Endodermal cell (in vitro differentiated cells): Measurements from ENCODE around the gene KCTD18. TPM values are rescaled to one million over a fixed set of nuclear protein-coding genes. Genes with fewer than 3 reads are reported as not detected.

Source experiments
- DNase-seq: peaks from one replicate; pipeline ENCODE4 v3.0.0-alpha.2; 2017
- H3K27ac ChIP-seq: 2 replicates; pipeline ENCODE4 v1.5.1; 2013; ENCODE audit warnings: mild to moderate bottlenecking, low read depth, low read length, moderate library complexity
- H3K27me3 ChIP-seq: 2 replicates; pipeline ENCODE4 v1.6.1; 2013; ENCODE audit warnings: mild to moderate bottlenecking, low read length, moderate library complexity; ENCODE audit not compliant: insufficient read depth, control insufficient read depth, poor library complexity, severe bottlenecking
- H3K36me3 ChIP-seq: 2 replicates; pipeline ENCODE4 v1.7.0; 2013; ENCODE audit warnings: mild to moderate bottlenecking, low read length, moderate library complexity; ENCODE audit not compliant: control insufficient read depth, insufficient read depth
- H3K4me1 ChIP-seq: one replicate; pipeline ENCODE4 v1.7.0; 2013; ENCODE audit warnings: low read length; ENCODE audit not compliant: control insufficient read depth, insufficient read depth
- H3K4me3 ChIP-seq: 2 replicates; pipeline ENCODE4 v1.5.1; 2013; ENCODE audit warnings: mild to moderate bottlenecking, low read length, moderate library complexity
- H3K9ac ChIP-seq: 2 replicates; pipeline ENCODE4 v1.6.1; 2013; ENCODE audit warnings: mild to moderate bottlenecking, low read length, moderate library complexity; ENCODE audit not compliant: poor library complexity, severe bottlenecking; ENCODE audit errors: extremely low read depth
- H3K9me3 ChIP-seq: 2 replicates; pipeline ENCODE4 v1.6.1; 2013; ENCODE audit warnings: mild to moderate bottlenecking, low read length, moderate library complexity; ENCODE audit not compliant: control insufficient read depth
- H3K27ac Mint-ChIP-seq: 2 replicates; pipeline ENCODE4 v1.8.0; 2020; ENCODE audit warnings: mixed read lengths
- H3K27me3 Mint-ChIP-seq: 2 replicates; pipeline ENCODE4 v1.8.0; 2021; ENCODE audit warnings: mild to moderate bottlenecking, mixed read lengths; ENCODE audit not compliant: insufficient read depth
- H3K36me3 Mint-ChIP-seq: 2 replicates; pipeline ENCODE4 v1.8.0; 2020; ENCODE audit warnings: low read depth, mixed read lengths
- H3K4me1 Mint-ChIP-seq: 2 replicates; pipeline ENCODE4 v1.8.0; 2020; ENCODE audit warnings: mixed read lengths
- H3K4me3 Mint-ChIP-seq: 2 replicates; pipeline ENCODE4 v1.8.0; 2020; ENCODE audit warnings: mild to moderate bottlenecking, moderate library complexity, mixed read lengths
- H3K9me3 Mint-ChIP-seq: 2 replicates; pipeline ENCODE4 v1.8.0; 2020; ENCODE audit warnings: mild to moderate bottlenecking, mixed read lengths
- CTCF ChIP-seq: fragments of 200-600 bp; sonication (generic); conservative IDR thresholded peaks from 2 replicates; pipeline ENCODE4 v1.5.0; 2021; ENCODE audit warnings: antibody characterized with exemption, mild to moderate bottlenecking
- WGBS, 2 experiments: methylation state at CpG; one replicate each; pipeline versions ENCODE4 v1.1.5 to v1.1.7; 2013; ENCODE audit warnings: missing lambda C conversion rate in 2 of 2, mixed read lengths in 1 of 2; ENCODE audit not compliant: insufficient coverage in 1 of 2, insufficient read length in 1 of 2; 5-methylcytosine and 5-hydroxymethylcytosine counted together
- total RNA-seq, 2 donors: library from RNA; stranded (reverse); fragmentation: NEBNext Ultra II Directional in 1 of 2; extraction: Animal tissue kit (Norgen Biotek cat#: 25700) in 1 of 2; gene quantifications; 2 replicates in 1 of 2; 3 replicates in 1 of 2; pipeline ENCODE4 v1.2.1, GENCODE V29; 2021

Gene KCTD18
- total RNA-seq, 2 donors from 2014 or later, result 6.8 to 12.2 TPM

- no peaks in the 10 kb centered on the region for H3K9me3 Mint-ChIP-seq
- H3K27ac Mint-ChIP-seq, result no peak overlapping the region
- H3K27me3 ChIP-seq, result no peaks in the 10 kb centered on the region
- no peaks in the 10 kb centered on the region for H3K27me3 Mint-ChIP-seq
- no peaks in the 10 kb centered on the region for H3K9me3 ChIP-seq
- no peak overlapping the region for H3K4me3 Mint-ChIP-seq
- no peak overlapping the region for H3K4me3 ChIP-seq
- peaks cover 29% of the 10 kb centered on the region for H3K36me3 Mint-ChIP-seq
- no peaks in the 10 kb centered on the region for H3K4me1 ChIP-seq
- no peak for TF ChIP-seq CTCF
- no peak overlapping the region for H3K27ac ChIP-seq
- no peak for DNase-seq
- H3K4me1 Mint-ChIP-seq, result no peaks in the 10 kb centered on the region
- 95% methylated on average over 2 of the region's 2 CpGs; no CpG with 5 or more reads in 1 of the 2 experiments for WGBS, 2 experiments
- no peak overlapping the region for H3K9ac ChIP-seq
- H3K36me3 ChIP-seq, result peaks cover 29% of the 10 kb centered on the region
Measured at GRCh38 chr2:200452377-200452776, 57.5 kb downstream of the KCTD18 start.

GRCh38 chr2:200451511-200451910 lies 58.4 kb downstream of the KCTD18 start:
- DNase-seq, result no peak
- Histone ChIP-seq H3K27ac (no peak overlapping the region), H3K9me3 (no peaks in the 10 kb centered on the region), H3K4me3 (no peak overlapping the region), H3K9ac (no peak overlapping the region), H3K36me3 (peaks cover 34% of the 10 kb centered on the region), H3K27me3 (no peaks in the 10 kb centered on the region), H3K4me1 (no peaks in the 10 kb centered on the region)
- Mint-ChIP-seq H3K9me3 (no peaks in the 10 kb centered on the region), H3K4me1 (no peaks in the 10 kb centered on the region), H3K4me3 (no peak overlapping the region), H3K27me3 (no peaks in the 10 kb centered on the region), H3K36me3 (peaks cover 33% of the 10 kb centered on the region), H3K27ac (no peak overlapping the region)
- 91% methylated on average over 2 of the region's 2 CpGs; no CpG with 5 or more reads in 1 of the 2 experiments for WGBS, 2 experiments
- no peak for TF ChIP-seq CTCF

GRCh38 chr2:200450288-200450687 lies 59.6 kb downstream of the KCTD18 start:
- Mint-ChIP-seq H3K4me1 (no peaks in the 10 kb centered on the region), H3K27ac (no peak overlapping the region), H3K9me3 (no peaks in the 10 kb centered on the region), H3K4me3 (no peak overlapping the region), H3K36me3 (peaks cover 34% of the 10 kb centered on the region), H3K27me3 (no peaks in the 10 kb centered on the region)
- H3K9ac ChIP-seq, result no peak overlapping the region
- H3K27me3 ChIP-seq, result no peaks in the 10 kb centered on the region
- TF ChIP-seq CTCF, result no peak
- no peak overlapping the region for H3K4me3 ChIP-seq
- no peaks in the 10 kb centered on the region for H3K4me1 ChIP-seq
- WGBS, 2 experiments, result 92% methylated on average over 2 of the region's 2 CpGs; no CpG with 5 or more reads in 1 of the 2 experiments
- no peak for DNase-seq
- peaks cover 24% of the 10 kb centered on the region for H3K36me3 ChIP-seq
- H3K9me3 ChIP-seq, result no peaks in the 10 kb centered on the region
- H3K27ac ChIP-seq, result no peak overlapping the region
